Pancreas (tissue), 10 donors: ENCODE measurements around the gene TMEM158. TPM values are rescaled to one million over a fixed set of nuclear protein-coding genes. Genes with fewer than 3 reads are reported as not detected.

Experiments
- ATAC-seq, 4 donors: fragments of 200-7000 bp; cut with Tn5 transposase; one replicate each; pipeline versions ENCODE4 v1.8.0 to v1.9.1; 2020; ENCODE audit warnings: mild to moderate bottlenecking in 4 of 4, moderate library complexity in 4 of 4
- DNase-seq, 6 donors: peaks; one replicate each; pipeline ENCODE4 v3.0.0-alpha.2; 2020
- FAIRE-seq: peaks from 2 replicates; lab custom pipeline; 2012; peaks lifted over from hg19 to GRCh38; lab: Jason Lieb, UNC
- H3K27ac ChIP-seq, 4 donors: fragments of 200-600 bp; sonication (generic); 1 replicate in 3 of 4; 2 replicates in 1 of 4; pipeline versions ENCODE4 v1.5.0 to v1.8.0; 2020
- H3K27me3 ChIP-seq, 4 donors: fragments of 200-600 bp; one replicate each; pipeline ENCODE4 v1.8.0; 2021
- H3K36me3 ChIP-seq, 3 donors: fragments of 200-600 bp; sonication (generic) in 1 of 3; one replicate each; pipeline versions ENCODE4 v1.5.0 to v1.8.0; 2020 to 2021
- H3K4me1 ChIP-seq, 3 donors: fragments of 200-600 bp; one replicate each; pipeline ENCODE4 v1.8.0; 2021
- H3K4me3 ChIP-seq, 4 donors: fragments of 200-600 bp; sonication (generic) in 2 of 4; one replicate each; pipeline versions ENCODE4 v1.5.0 to v1.8.0; 2020 to 2021
- H3K9me3 ChIP-seq, 4 donors: fragments of 200-600 bp; one replicate each; pipeline ENCODE4 v1.8.0; 2021
- CTCF ChIP-seq, 4 donors: fragments of 200-600 bp; sonication (generic) in 3 of 4; IDR thresholded peaks; one replicate each; pipeline versions ENCODE4 v1.5.0 to v1.8.0; 2021; ENCODE audit warnings: antibody characterized with exemption in 4 of 4
- WGBS, 2 donors: extraction: QIAGEN DNeasy Blood & Tissue Kit; methylation state at CpG; one replicate each; pipeline ENCODE4 v1.1.7; 2013; 5-methylcytosine and 5-hydroxymethylcytosine counted together
- intact Hi-C, 3 donors: fragments of 100-400 bp; cut with DNase I; formaldehyde crosslinking; loops; one replicate each; pipeline versions ENCODE4 v1.11.1 to v1.14.2; 2022
- polyA plus RNA-seq, 2 donors: library from polyadenylated mRNA; stranded (reverse); fragments of 200-250 nt; gene quantifications; one replicate each; pipeline ENCODE4 v1.2.3, GENCODE V29; 2013
- total RNA-seq, 6 donors: library from RNA; stranded (reverse); fragmentation: NEBNext Ultra II Directional in 4 of 6; extraction: Animal tissue kit (Norgen Biotek cat#: 25700) in 4 of 6; gene quantifications; one replicate each; pipeline versions ENCODE4 v1.2.1 to v1.2.4, GENCODE V29; 2021 to 2023
- donor health status: healthy with polysubstance abuse.
- donor health status: DM: no; HTN: no; CAD: no; lungs with moderate emphysema.
- donor health status: DM: no; HTN: no; CAD: no.
- donor health status: control.
- donor health status: control.
- donor health status: Bipolar disorder and iron deficiency.
- donor health status: DM: yes; HTN: yes; CAD: no.
- donor health status: DM: no; HTN: no; CAD: no.
- donor health status: DM: no; HTN: no; CAD: no.
- donor health status: DM: yes; HTN: yes; CAD: no.

Gene TMEM158
- total and polyA plus RNA-seq, 8 donors, result 1.3 to 5.4 (median 2.3) TPM

GRCh38 chr3:45258317-45258716 lies 32.2 kb upstream of the TMEM158 start:
- no peak for FAIRE-seq

GRCh38 chr3:45253316-45253715 lies 27.2 kb upstream of the TMEM158 start:
- H3K4me3 ChIP-seq, result no peak overlapping the region

More at GRCh38 chr3:45258317-45258716, 32.2 kb upstream of the TMEM158 start:
- no peaks in the 10 kb centered on the region for H3K9me3 ChIP-seq
- no peak overlapping the region for H3K4me3 ChIP-seq
- WGBS, 2 donors, result 62 to 72% methylated on average over 3 of the region's 3 CpGs
- TF ChIP-seq CTCF (IDR thresholded peaks at IDR 0.05), result no peak
- H3K27me3 ChIP-seq, result no peaks in the 10 kb centered on the region
- ATAC-seq (no peak), DNase-seq (no peak)
- H3K36me3 ChIP-seq, result no peaks in the 10 kb centered on the region
- no peak overlapping the region for H3K27ac ChIP-seq
- intact Hi-C loops, result no loop called here
- no peaks in the 10 kb centered on the region for H3K4me1 ChIP-seq

DNA sequence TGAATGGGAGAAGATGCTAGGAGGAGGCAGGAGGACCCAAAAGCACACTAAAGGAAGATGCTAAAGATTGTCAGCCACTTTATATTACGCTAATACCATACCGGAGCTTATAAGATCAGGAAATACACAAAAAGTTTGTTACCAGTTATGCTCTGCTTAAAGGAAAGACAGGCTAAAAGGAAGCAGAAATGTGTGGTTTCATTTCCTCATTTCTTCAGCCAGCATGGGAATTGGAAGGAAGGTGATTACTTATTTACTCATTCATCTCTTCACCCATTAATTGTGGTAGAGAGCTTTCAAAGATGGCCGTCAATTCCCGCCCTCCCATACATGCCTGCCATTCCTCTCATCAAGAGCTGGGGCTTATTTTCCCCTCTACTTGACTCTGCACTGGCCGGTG lies 26.7 kb upstream of the TMEM158 start:
- FAIRE-seq (no peak), DNase-seq (no peak), ATAC-seq (no peak)
- Histone ChIP-seq H3K27ac (no peak overlapping the region), H3K4me1 (no peaks in the 10 kb centered on the region), H3K9me3 (no peaks in the 10 kb centered on the region), H3K27me3 (no peaks in the 10 kb centered on the region), H3K36me3 (no peaks in the 10 kb centered on the region), H3K4me3 (no peak overlapping the region)
- WGBS, 2 donors, result 83 to 90% methylated on average over 5 of the region's 5 CpGs
- intact Hi-C loops, result no loop called here
- TF ChIP-seq CTCF (IDR thresholded peaks at IDR 0.05), result no peak

More at GRCh38 chr3:45253316-45253715, 27.2 kb upstream of the TMEM158 start:
- Histone ChIP-seq H3K9me3 (no peaks in the 10 kb centered on the region), H3K27me3 (no peaks in the 10 kb centered on the region), H3K36me3 (no peaks in the 10 kb centered on the region), H3K4me1 (no peaks in the 10 kb centered on the region), H3K27ac (no peak overlapping the region)
- FAIRE-seq (no peak), ATAC-seq (no peak), DNase-seq (no peak)
- 73 to 88% methylated on average over 3 of the region's 3 CpGs for WGBS, 2 donors
- no peak for TF ChIP-seq CTCF (IDR thresholded peaks at IDR 0.05)
- intact Hi-C loops, result no loop called here

DNA sequence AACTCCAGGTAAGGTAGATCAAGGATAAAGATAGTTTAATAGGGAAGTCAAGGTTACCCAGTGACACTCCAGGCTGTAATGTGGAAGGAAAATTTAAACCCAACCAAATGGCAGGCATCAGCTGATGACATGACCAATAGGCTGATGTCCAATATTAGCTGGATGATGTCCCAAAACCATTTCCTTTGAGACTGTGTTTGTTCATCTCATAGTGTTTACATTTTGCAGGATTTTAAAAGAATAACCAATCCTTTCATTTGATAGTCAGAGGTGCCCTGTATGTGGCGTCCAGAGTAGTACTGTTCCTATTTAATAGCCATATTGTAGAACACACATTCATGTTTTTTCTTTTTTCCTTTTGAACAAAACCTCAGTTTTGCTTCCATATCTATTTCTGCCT lies 23.3 kb upstream of the TMEM158 start:
- WGBS, 2 donors, result 59 to 72% methylated on average over 1 of the region's 1 CpG
- H3K4me3 ChIP-seq, result no peak overlapping the region
- H3K9me3 ChIP-seq, result no peaks in the 10 kb centered on the region
- no peak for FAIRE-seq
- no peak for DNase-seq
- no peaks in the 10 kb centered on the region for H3K4me1 ChIP-seq
- TF ChIP-seq CTCF (IDR thresholded peaks at IDR 0.05), result no peak
- H3K36me3 ChIP-seq, result no peaks in the 10 kb centered on the region
- no peak for ATAC-seq
- no peaks in the 10 kb centered on the region for H3K27me3 ChIP-seq
- H3K27ac ChIP-seq, result no peak overlapping the region
- intact Hi-C loops, result no loop called here

DNA sequence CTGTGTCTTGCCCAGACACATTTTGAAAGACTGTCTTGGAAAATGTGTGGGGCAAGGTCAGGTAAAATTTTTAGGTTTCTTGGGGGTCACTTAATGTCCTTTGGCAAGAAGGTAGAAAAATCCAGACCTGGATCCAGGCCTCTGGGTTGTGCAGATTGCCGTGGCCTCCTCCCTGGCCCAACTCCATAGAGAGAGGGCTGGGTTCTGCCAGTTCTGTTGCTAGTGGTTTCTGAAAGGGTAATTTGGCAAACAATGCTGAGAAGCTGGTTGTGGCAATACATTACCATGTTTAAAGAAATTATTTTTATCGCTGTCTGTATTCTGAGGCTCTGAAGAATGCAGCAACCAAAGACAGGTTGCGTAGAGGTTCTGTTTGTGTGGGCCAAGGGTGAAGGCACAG lies 20.2 kb upstream of the TMEM158 start:
- no peaks in the 10 kb centered on the region for H3K36me3 ChIP-seq
- FAIRE-seq (no peak), ATAC-seq (no peak), DNase-seq (no peak)
- 91 to 93% methylated on average over 3 of the region's 3 CpGs for WGBS, 2 donors
- no peaks in the 10 kb centered on the region for H3K4me1 ChIP-seq
- no peak for TF ChIP-seq CTCF (IDR thresholded peaks at IDR 0.05)
- H3K4me3 ChIP-seq, result no peak overlapping the region
- H3K27me3 ChIP-seq, result no peaks in the 10 kb centered on the region
- no peaks in the 10 kb centered on the region for H3K9me3 ChIP-seq
- intact Hi-C loops, result no loop called here
- H3K27ac ChIP-seq, result no peak overlapping the region
